CD14-positive monocyte (primary cell): ENCODE data around the gene ASCL1. TPM values are rescaled to one million over a fixed set of nuclear protein-coding genes. Genes with fewer than 3 reads are reported as not detected.

ENCODE experiments used
- DNase-seq, 3 donors: peaks; one replicate each; pipeline ENCODE4 v3.0.0-alpha.2; 2011 to 2022
- H2AFZ ChIP-seq: 2 replicates; pipeline ENCODE4 v1.6.0; 2012; ENCODE audit warnings: mild to moderate bottlenecking, low read depth, low read length, inconsistent platforms; ENCODE audit not compliant: insufficient read depth, poor library complexity, severe bottlenecking
- H3K27ac ChIP-seq, 2 donors: 1 replicate in 1 of 2; 2 replicates in 1 of 2; pipeline ENCODE4 v1.5.1; 2012 to 2013; ENCODE audit warnings: low read length in 2 of 2, control low read depth in 1 of 2, inconsistent platforms in 1 of 2, low read depth in 1 of 2, mild to moderate bottlenecking in 1 of 2
- H3K27me3 ChIP-seq, 2 donors: one replicate each; pipeline versions ENCODE4 v1.6.0 to v1.6.1; 2011 to 2013; ENCODE audit warnings: low read length in 2 of 2; ENCODE audit not compliant: control insufficient read depth in 2 of 2, insufficient read depth in 2 of 2
- H3K36me3 ChIP-seq, 2 donors: replicated peaks in 1 of 2; 1 replicate in 1 of 2; 2 replicates in 1 of 2; pipeline versions ENCODE4 v1.5.1 to v1.6.1; 2012 to 2013; ENCODE audit warnings: low read length in 2 of 2, control low read depth in 1 of 2, inconsistent platforms in 1 of 2, mild to moderate bottlenecking in 1 of 2; ENCODE audit not compliant: insufficient read depth in 2 of 2, control insufficient read depth in 1 of 2
- H3K4me1 ChIP-seq, 2 donors: 1 replicate in 1 of 2; 2 replicates in 1 of 2; pipeline versions ENCODE4 v1.5.1 to v1.6.1; 2012 to 2013; ENCODE audit warnings: low read length in 2 of 2, control low read depth in 1 of 2, inconsistent platforms in 1 of 2, mild to moderate bottlenecking in 1 of 2, moderate library complexity in 1 of 2; ENCODE audit not compliant: insufficient read depth in 2 of 2, control insufficient read depth in 1 of 2
- H3K4me2 ChIP-seq: replicated peaks from 2 replicates; pipeline ENCODE3; 2012; ENCODE audit warnings: low read length, moderate library complexity, mild to moderate bottlenecking; ENCODE audit not compliant: poor library complexity, severe bottlenecking; ENCODE audit errors: extremely low read depth
- H3K4me3 ChIP-seq, 3 experiments: fragments of 200-600 bp in 1 of 3; sonication (generic) in 1 of 3; replicated peaks in 1 of 3; 1 replicate in 2 of 3; 2 replicates in 1 of 3; pipeline ENCODE4 v1.5.1; 2011 to 2013; ENCODE audit warnings: low read length in 3 of 3, mild to moderate bottlenecking in 3 of 3, control low read depth in 2 of 3, low read depth in 2 of 3, inconsistent platforms in 1 of 3, moderate library complexity in 1 of 3
- H3K79me2 ChIP-seq: 2 replicates; pipeline ENCODE4 v1.6.0; 2012; ENCODE audit warnings: mild to moderate bottlenecking, control low read depth, inconsistent platforms, low read length, moderate library complexity; ENCODE audit not compliant: insufficient read depth
- H3K9ac ChIP-seq: 2 replicates; pipeline ENCODE4 v1.6.0; 2017; ENCODE audit warnings: low read length, mild to moderate bottlenecking; ENCODE audit not compliant: insufficient read depth, poor library complexity, severe bottlenecking
- H3K9me3 ChIP-seq, 2 donors: replicated peaks in 1 of 2; 1 replicate in 1 of 2; 2 replicates in 1 of 2; pipeline versions ENCODE4 v1.5.1 to v1.6.1; 2012 to 2013; ENCODE audit warnings: low read length in 2 of 2, control low read depth in 1 of 2; ENCODE audit not compliant: control insufficient read depth in 1 of 2, insufficient read depth in 1 of 2
- H4K20me1 ChIP-seq: 2 replicates; pipeline ENCODE4 v1.6.0; 2012; ENCODE audit warnings: mild to moderate bottlenecking, low read length, control low read depth, moderate library complexity; ENCODE audit not compliant: insufficient read depth
- H3K27ac Mint-ChIP-seq, 7 donors: one replicate each; pipeline ENCODE4 v1.8.0; 2020; ENCODE audit warnings: mild to moderate bottlenecking in 7 of 7, mixed read lengths in 7 of 7, moderate library complexity in 6 of 7, inconsistent platforms in 2 of 7
- H3K27me3 Mint-ChIP-seq, 3 donors: one replicate each; pipeline ENCODE4 v1.8.0; 2021 to 2022; ENCODE audit warnings: low read depth in 3 of 3, mild to moderate bottlenecking in 3 of 3, mixed read lengths in 3 of 3, moderate library complexity in 3 of 3, inconsistent platforms in 1 of 3
- H3K36me3 Mint-ChIP-seq, 2 donors: one replicate each; pipeline ENCODE4 v1.8.0; 2020; ENCODE audit warnings: mixed read lengths in 2 of 2, inconsistent platforms in 1 of 2, mild to moderate bottlenecking in 1 of 2
- H3K4me1 Mint-ChIP-seq: one replicate; pipeline ENCODE4 v1.8.0; 2020; ENCODE audit warnings: mild to moderate bottlenecking, mixed read lengths
- H3K4me3 Mint-ChIP-seq, 2 donors: one replicate each; pipeline ENCODE4 v1.8.0; 2020; ENCODE audit warnings: mild to moderate bottlenecking in 2 of 2, mixed read lengths in 2 of 2, moderate library complexity in 1 of 2
- H3K9me3 Mint-ChIP-seq, 7 donors: one replicate each; pipeline ENCODE4 v1.8.0; 2020 to 2022; ENCODE audit warnings: mixed read lengths in 7 of 7, mild to moderate bottlenecking in 6 of 7, moderate library complexity in 6 of 7, inconsistent platforms in 2 of 7
- CTCF ChIP-seq: fragments of 200-600 bp; IDR thresholded peaks from one replicate; pipeline ENCODE4 v1.8.0; 2022; ENCODE audit warnings: antibody characterized with exemption, mild to moderate bottlenecking
- intact Hi-C, 2 donors: fragments of 100-400 bp; cut with micrococcal nuclease; formaldehyde crosslinking; loops; one replicate each; pipeline versions ENCODE4 v1.15.0 to v1.15.1; 2023
- polyA plus RNA-seq, 3 donors: library from polyadenylated mRNA; depleted of rRNA in 1 of 3; unstranded in 2 of 3; stranded (reverse) in 1 of 3; fragments of 300-500 nt in 2 of 3; fragments of >200 nt in 1 of 3; fragmentation: Illumina TruSeq in 2 of 3; gene quantifications; 1 replicate in 2 of 3; 2 replicates in 1 of 3; pipeline ENCODE4 v1.2.3, GENCODE V29; 2012 to 2021

ASCL1 gene
- polyA plus RNA-seq, 3 donors = not detected

GRCh38 chr12:102920271-102920670, 37.2 kb upstream of the ASCL1 start:
- intact Hi-C loops = no loop called here

DNA sequence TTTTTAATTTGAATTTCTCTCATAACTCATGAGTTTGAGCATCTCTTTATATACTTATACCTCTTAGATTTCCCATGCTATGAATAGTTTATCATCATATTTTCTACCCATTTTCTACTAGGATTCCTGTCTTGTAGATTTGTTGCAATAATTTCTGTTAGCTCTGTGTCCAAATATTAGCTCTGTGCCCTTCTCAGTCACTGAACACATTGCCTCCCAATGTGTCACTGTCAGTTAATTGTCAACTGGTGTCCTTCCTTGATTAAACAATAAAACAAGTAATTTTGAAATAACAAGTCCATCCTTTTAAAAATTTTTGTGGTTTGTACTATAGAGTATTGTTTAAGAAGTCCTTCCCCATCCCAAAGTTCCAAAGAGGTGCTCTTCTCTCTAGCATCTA, 36.2 kb upstream of the ASCL1 start:
- TF ChIP-seq CTCF = no peak
- Mint-ChIP-seq H3K36me3 (no peaks in the 10 kb centered on the region), H3K27ac (no peak overlapping the region), H3K27me3 (peaks cover 6 to 18% (median 10%) of the 10 kb centered on the region in 3 donors), H3K4me1 (peaks cover 1% of the 10 kb centered on the region), H3K9me3 (peaks cover 0 to 2% (median 0%) of the 10 kb centered on the region in 7 donors), H3K4me3 (no peak overlapping the region)
- no peaks in the 10 kb centered on the region for H3K9me3 ChIP-seq
- no peak for DNase-seq
- H2AFZ ChIP-seq = no peak overlapping the region
- H3K4me1 ChIP-seq = no peaks in the 10 kb centered on the region
- intact Hi-C loops = no loop called here
- no peak overlapping the region for H3K9ac ChIP-seq
- H3K36me3 ChIP-seq = no peaks in the 10 kb centered on the region
- H3K4me2 ChIP-seq = no peak overlapping the region
- H3K27ac ChIP-seq = no peak overlapping the region
- H4K20me1 ChIP-seq = no peaks in the 10 kb centered on the region
- peaks cover 3 to 11% of the 10 kb centered on the region in 2 donors for H3K27me3 ChIP-seq
- no peaks in the 10 kb centered on the region for H3K79me2 ChIP-seq
- no peak overlapping the region for H3K4me3 ChIP-seq

More at GRCh38 chr12:102920271-102920670, 37.2 kb upstream of the ASCL1 start:
- no peak for DNase-seq
- no peaks in the 10 kb centered on the region for H3K9me3 ChIP-seq
- no peak overlapping the region for H3K4me2 ChIP-seq
- H3K9ac ChIP-seq = no peak overlapping the region
- no peak overlapping the region for H3K27ac Mint-ChIP-seq
- no peak for TF ChIP-seq CTCF
- peaks cover 8 to 23% (median 10%) of the 10 kb centered on the region in 3 donors for H3K27me3 Mint-ChIP-seq
- no peaks in the 10 kb centered on the region for H3K79me2 ChIP-seq
- no peak overlapping the region for H3K4me3 Mint-ChIP-seq
- H3K36me3 Mint-ChIP-seq = no peaks in the 10 kb centered on the region
- no peaks in the 10 kb centered on the region for H4K20me1 ChIP-seq
- peaks cover 3 to 11% of the 10 kb centered on the region in 2 donors for H3K27me3 ChIP-seq
- no peak overlapping the region for H2AFZ ChIP-seq
- no peak overlapping the region for H3K27ac ChIP-seq
- no peaks in the 10 kb centered on the region for H3K36me3 ChIP-seq
- H3K4me1 ChIP-seq = no peaks in the 10 kb centered on the region
- H3K4me1 Mint-ChIP-seq = peaks cover 1% of the 10 kb centered on the region
- H3K4me3 ChIP-seq = no peak overlapping the region
- H3K9me3 Mint-ChIP-seq = peaks cover 0 to 2% (median 0%) of the 10 kb centered on the region in 7 donors
